Measurements from ENCODE around the gene TXN. TPM values are rescaled to one million over a fixed set of nuclear protein-coding genes. Genes with fewer than 3 reads are reported as not detected.

The TXN gene
- total and polyA plus RNA-seq, 2 of the 4 experiments (the other 2 are of a cell fraction) = 277 to 578 TPM

DNA sequence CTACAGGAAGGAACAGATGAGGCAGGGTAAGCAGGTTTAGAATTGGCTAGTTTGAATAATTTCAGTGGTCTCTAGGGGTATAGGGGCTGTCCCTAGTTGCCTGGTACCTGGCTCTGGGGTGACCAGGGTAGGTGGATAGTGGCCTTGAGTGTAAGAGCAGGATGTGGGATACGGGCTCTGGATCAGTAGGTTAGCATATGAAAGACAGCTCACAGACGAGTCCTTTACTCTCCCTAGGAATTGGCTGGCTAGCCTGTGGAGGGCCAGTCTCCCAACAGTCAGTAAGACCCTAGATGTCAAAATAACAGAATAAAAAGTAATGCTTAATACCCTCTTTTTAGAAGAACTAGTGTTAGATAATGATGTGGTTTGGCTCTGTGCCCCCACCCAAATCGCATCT lies 31.7 kb downstream of the TXN start:
- Histone ChIP-seq H2BK120ac (ENCODE audit: low read depth, low read length) (no peak overlapping the region), H3K79me1 (ENCODE audit: low read depth in 1 of 2, low read length in 2 of 2) (no peaks in the 10 kb centered on the region), H3K23ac (ENCODE audit: low read depth, low read length) (no peak overlapping the region), H2BK5ac (ENCODE audit: low read depth, low read length, poor library complexity, severe bottlenecking) (no peak overlapping the region), H4K91ac (ENCODE audit: insufficient read depth, low read depth, low read length) (no peak overlapping the region), H3K18ac (ENCODE audit: low read depth, low read length) (no peak overlapping the region), H2BK20ac (ENCODE audit: low read depth, low read length) (no peak overlapping the region), H3K4ac (ENCODE audit: low read depth, low read length) (no peak overlapping the region), H4K5ac (ENCODE audit: low read depth, low read length) (no peak overlapping the region), H3K4me3 (ENCODE audit: insufficient read depth, low read depth, low read length) (no peak overlapping the region), H2AK9ac (replicated peaks; ENCODE audit: low read depth, low read length, poor library complexity) (no peak overlapping the region), H3K9me3 (ENCODE audit: control insufficient read depth, insufficient read depth, low read length) (no peaks in the 10 kb centered on the region), H3K27me3 (ENCODE audit: control insufficient read depth, insufficient read depth, low read length) (no peaks in the 10 kb centered on the region; the same call in 1 of the 2 replicates), H2AFZ (replicated peaks; ENCODE audit: low read length, poor library complexity) (no peak overlapping the region), H2BK15ac (ENCODE audit: low read depth, low read length) (no peak overlapping the region), H3K27ac (ENCODE audit: insufficient read depth, low read length) (no peak overlapping the region), H2AK5ac (ENCODE audit: low read depth, low read length) (no peak overlapping the region), H4K8ac (ENCODE audit: low read depth in 2 of 2, low read length in 2 of 2) (no peak overlapping the region), H3K4me2 (ENCODE audit: low read depth, low read length) (no peak overlapping the region), H3K56ac (ENCODE audit: extremely low read depth, insufficient read depth, low read length) (no peak overlapping the region), H3K9ac (ENCODE audit: low read depth, low read length) (no peak overlapping the region), H4K20me1 (ENCODE audit: insufficient read depth, low read length) (no peaks in the 10 kb centered on the region), H3K4me1 (ENCODE audit: control insufficient read depth, insufficient read depth, low read length) (no peaks in the 10 kb centered on the region; the same call in 1 of the 2 replicates), H3K9me1 (ENCODE audit: insufficient read depth, low read length) (no peaks in the 10 kb centered on the region), H3K14ac (replicated peaks; ENCODE audit: low read depth, low read length) (no peak overlapping the region), H3K36me3 (ENCODE audit: control insufficient read depth, insufficient read depth, low read length) (no peaks in the 10 kb centered on the region)
- POLR2A ChIA-PET (ENCODE audit: unreplicated experiment) = no interaction called here
- in situ Hi-C loops (cut with MboI; ENCODE audit: low sequenced_read_pairs) (no loop called here), intact Hi-C loops (cut with micrococcal nuclease) (no loop called here), dilution Hi-C loops (cut with HindIII; ENCODE audit: low sequenced_read_pairs, unreplicated experiment) (no loop called here)
- CTCF ChIA-PET = no interaction called here
- no CpG with 5 or more reads among the region's 3 CpGs for WGBS, 2 experiments (ENCODE audit: extremely low coverage in 2 of 2, insufficient read length in 1 of 2)
- ATAC-seq (ENCODE audit: low read depth) = no peak
- no peak for TF ChIP-seq RCOR1 (IDR thresholded peaks at IDR 0.05; ENCODE audit: insufficient replicate concordance, low read length)
- TF ChIP-seq, protein P1, sequence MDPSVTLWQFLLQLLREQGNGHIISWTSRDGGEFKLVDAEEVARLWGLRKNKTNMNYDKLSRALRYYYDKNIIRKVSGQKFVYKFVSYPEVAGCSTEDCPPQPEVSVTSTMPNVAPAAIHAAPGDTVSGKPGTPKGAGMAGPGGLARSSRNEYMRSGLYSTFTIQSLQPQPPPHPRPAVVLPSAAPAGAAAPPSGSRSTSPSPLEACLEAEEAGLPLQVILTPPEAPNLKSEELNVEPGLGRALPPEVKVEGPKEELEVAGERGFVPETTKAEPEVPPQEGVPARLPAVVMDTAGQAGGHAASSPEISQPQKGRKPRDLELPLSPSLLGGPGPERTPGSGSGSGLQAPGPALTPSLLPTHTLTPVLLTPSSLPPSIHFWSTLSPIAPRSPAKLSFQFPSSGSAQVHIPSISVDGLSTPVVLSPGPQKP (IDR thresholded peaks at IDR 0.05; ENCODE audit: borderline replicate concordance, low read depth, low read length) = no peak
- no peak for TF ChIP-seq MAZ (IDR thresholded peaks at IDR 0.05; ENCODE audit: borderline replicate concordance, low read depth, low read length)
- TF ChIP-seq CHD1 (IDR thresholded peaks at IDR 0.05; ENCODE audit: low read depth, low read length) = no peak
- TF ChIP-seq MXI1 (IDR thresholded peaks at IDR 0.05; ENCODE audit: borderline replicate concordance, low read depth, low read length) = no peak
- TF ChIP-seq POLR2A (IDR thresholded peaks at IDR 0.05; ENCODE audit: low read depth, low read length) = no peak
- TF ChIP-seq, protein P2, sequence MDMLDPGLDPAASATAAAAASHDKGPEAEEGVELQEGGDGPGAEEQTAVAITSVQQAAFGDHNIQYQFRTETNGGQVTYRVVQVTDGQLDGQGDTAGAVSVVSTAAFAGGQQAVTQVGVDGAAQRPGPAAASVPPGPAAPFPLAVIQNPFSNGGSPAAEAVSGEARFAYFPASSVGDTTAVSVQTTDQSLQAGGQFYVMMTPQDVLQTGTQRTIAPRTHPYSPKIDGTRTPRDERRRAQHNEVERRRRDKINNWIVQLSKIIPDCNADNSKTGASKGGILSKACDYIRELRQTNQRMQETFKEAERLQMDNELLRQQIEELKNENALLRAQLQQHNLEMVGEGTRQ (IDR thresholded peaks at IDR 0.05; ENCODE audit: low read depth, low read length) = no peak
- no peak for TF ChIP-seq MAFK (IDR thresholded peaks at IDR 0.05; ENCODE audit: low read depth, low read length)
- BruUV-seq (replicated peaks) = no TSS peak
- DNase-seq = no peak

Measured in IMR-90 (cell line).